Tibial artery (tissue), 4 donors: ENCODE measurements around the gene MEG3.

Experiments used
- DNase-seq, 2 donors: peaks; one replicate each; pipeline ENCODE4 v3.0.0-alpha.2; 2019
- H3K27ac ChIP-seq, 2 donors: fragments of 200-600 bp; sonication (generic) in 1 of 2; 1 replicate in 1 of 2; 2 replicates in 1 of 2; pipeline ENCODE4 v1.5.1; 2018 to 2019; ENCODE audit warnings: mild to moderate bottlenecking in 1 of 2
- H3K27me3 ChIP-seq, 2 donors: fragments of 200-600 bp; sonication (generic) in 1 of 2; one replicate each; pipeline versions ENCODE4 v1.5.1 to v1.6.0; 2016 to 2019
- H3K36me3 ChIP-seq, 3 donors: fragments of 200-600 bp; sonication (generic) in 2 of 3; one replicate each; pipeline ENCODE4 v1.5.1; 2016 to 2019; ENCODE audit warnings: mild to moderate bottlenecking in 2 of 3
- H3K4me1 ChIP-seq, 4 donors: fragments of 200-600 bp; sonication (generic) in 2 of 4; 1 replicate in 3 of 4; 2 replicates in 1 of 4; pipeline ENCODE4 v1.5.1; 2016 to 2019
- H3K4me3 ChIP-seq, 2 donors: fragments of 200-600 bp; sonication (generic) in 1 of 2; 1 replicate in 1 of 2; 2 replicates in 1 of 2; pipeline ENCODE4 v1.5.1; 2018 to 2019; ENCODE audit warnings: mild to moderate bottlenecking in 2 of 2
- H3K9me3 ChIP-seq, 3 donors: fragments of 200-600 bp; sonication (generic) in 1 of 3; one replicate each; pipeline ENCODE4 v1.5.1; 2016 to 2019
- CTCF ChIP-seq, 2 experiments: fragments of 200-600 bp in 1 of 2; fragments of 450-650 bp in 1 of 2; IDR thresholded peaks; one replicate each; pipeline ENCODE4 v1.5.1; 2017 to 2019; ENCODE audit warnings: antibody characterized with exemption in 2 of 2, mild to moderate bottlenecking in 1 of 2, moderate library complexity in 1 of 2
- intact Hi-C: fragments of 100-400 bp; cut with DNase I; formaldehyde crosslinking; loops from one replicate; pipeline ENCODE4 v1.15.0; 2023; ENCODE audit warnings: low total_unique reads

MEG3 gene

DNA sequence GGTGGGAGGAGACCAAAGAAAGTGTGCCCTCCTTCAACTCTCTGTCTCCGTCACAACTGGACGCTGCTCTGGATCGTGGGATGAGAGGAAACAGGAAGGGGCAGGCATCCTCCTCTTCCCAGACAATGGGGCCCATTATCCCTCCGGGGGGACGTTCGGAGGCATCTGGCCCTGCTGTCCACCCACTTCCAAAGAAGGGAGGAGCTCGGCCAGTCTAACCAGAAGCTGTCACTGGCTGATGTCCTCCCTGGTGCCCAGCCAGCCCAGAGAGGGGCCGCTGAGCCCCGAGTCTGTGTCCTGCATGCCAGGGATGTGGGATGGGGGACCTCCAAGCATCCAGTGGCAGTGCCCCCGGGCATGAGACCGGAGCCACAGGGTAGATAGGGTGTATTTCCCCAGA lies 39.8 kb upstream of the MEG3 start:
- Histone ChIP-seq H3K27me3 (peaks cover 0 to 32% of the 10 kb centered on the region in 2 donors), H3K4me3 (no peak overlapping the region), H3K4me1 (no peaks in the 10 kb centered on the region), H3K36me3 (no peaks in the 10 kb centered on the region), H3K27ac (no peak overlapping the region), H3K9me3 (no peaks in the 10 kb centered on the region)
- TF ChIP-seq CTCF (IDR thresholded peaks at IDR 0.05): no peak
- intact Hi-C loops: no loop called here
- no peak for DNase-seq

DNA sequence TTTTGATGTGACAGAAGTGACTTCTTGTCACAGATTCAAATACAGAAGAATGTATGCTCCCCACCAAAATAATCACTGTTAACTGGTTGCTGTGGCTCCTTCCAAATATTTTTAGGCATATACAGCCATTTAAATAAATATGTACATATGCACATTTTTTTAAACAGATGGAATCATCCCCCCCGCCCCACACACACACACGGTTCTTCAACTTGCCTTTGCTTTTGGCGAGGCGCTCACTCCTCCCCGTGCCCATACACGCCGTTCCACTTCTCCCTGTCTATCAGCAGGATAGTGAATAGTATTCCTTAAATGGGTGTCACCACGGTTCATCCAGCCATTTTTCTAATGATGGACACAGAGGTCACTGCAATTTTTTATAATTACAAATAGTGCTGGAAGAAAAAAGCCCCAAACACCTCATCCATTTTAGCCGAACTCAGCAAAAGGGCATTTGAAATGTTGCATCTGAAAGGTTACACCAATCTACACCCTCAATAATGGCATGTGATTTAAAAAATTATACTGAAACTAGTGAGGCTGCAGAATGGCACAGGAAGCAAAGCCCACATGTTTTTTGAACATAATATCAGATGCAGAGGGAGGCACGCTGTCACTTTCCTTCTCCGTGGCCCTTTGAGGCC lies 39.2 kb upstream of the MEG3 start:
- peaks cover 0 to 38% of the 10 kb centered on the region in 2 donors for H3K27me3 ChIP-seq
- intact Hi-C loops: no loop called here
- H3K27ac ChIP-seq: no peak overlapping the region
- no peak for TF ChIP-seq CTCF (IDR thresholded peaks at IDR 0.05)
- no peak for DNase-seq
- H3K36me3 ChIP-seq: no peaks in the 10 kb centered on the region
- H3K4me1 ChIP-seq: no peaks in the 10 kb centered on the region
- H3K9me3 ChIP-seq: no peaks in the 10 kb centered on the region
- no peak overlapping the region for H3K4me3 ChIP-seq

- no peak overlapping the region for H3K4me3 ChIP-seq
- no peaks in the 10 kb centered on the region for H3K36me3 ChIP-seq
- H3K27me3 ChIP-seq: peaks cover 0 to 47% of the 10 kb centered on the region in 2 donors
- H3K4me1 ChIP-seq: no peaks in the 10 kb centered on the region
- no peak for TF ChIP-seq CTCF (IDR thresholded peaks at IDR 0.05)
- no peak overlapping the region for H3K27ac ChIP-seq
- H3K9me3 ChIP-seq: no peaks in the 10 kb centered on the region
- no peak for DNase-seq
- intact Hi-C loops: no loop called here
Measured at GRCh38 chr14:100787659-100788058, 38.3 kb upstream of the MEG3 start.

DNA sequence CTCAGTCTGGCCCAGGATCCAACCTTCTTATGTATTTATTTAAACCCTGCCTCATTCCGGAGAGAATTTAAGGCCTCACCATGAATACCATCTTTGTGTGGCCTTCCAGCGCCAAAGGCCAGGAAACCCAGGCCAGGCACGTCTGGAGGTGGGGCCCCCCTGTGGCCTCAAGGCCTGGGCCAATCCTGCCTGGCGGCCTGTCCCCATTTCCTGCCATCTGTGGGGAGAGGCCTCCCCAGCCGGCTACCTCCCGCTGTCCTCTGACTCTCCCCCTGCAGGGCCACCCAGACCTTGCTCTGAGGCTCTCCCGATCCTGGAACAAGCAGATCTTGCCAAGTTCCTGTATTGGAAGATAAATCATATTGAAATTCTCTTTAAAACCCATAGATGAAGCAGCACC lies 37.4 kb upstream of the MEG3 start:
- DNase-seq: no peak
- Histone ChIP-seq H3K4me3 (no peak overlapping the region), H3K4me1 (no peaks in the 10 kb centered on the region), H3K27ac (no peak overlapping the region), H3K9me3 (no peaks in the 10 kb centered on the region), H3K27me3 (peaks cover 0 to 51% of the 10 kb centered on the region in 2 donors), H3K36me3 (no peaks in the 10 kb centered on the region)
- intact Hi-C loops: no loop called here
- TF ChIP-seq CTCF (IDR thresholded peaks at IDR 0.05): no peak

GRCh38 chr14:100788942-100789341 lies 37.0 kb upstream of the MEG3 start:
- peaks cover 0 to 51% of the 10 kb centered on the region in 2 donors for H3K27me3 ChIP-seq
- intact Hi-C loops: no loop called here
- TF ChIP-seq CTCF (IDR thresholded peaks at IDR 0.05): no peak
- H3K4me3 ChIP-seq: no peak overlapping the region
- H3K9me3 ChIP-seq: no peaks in the 10 kb centered on the region
- H3K36me3 ChIP-seq: no peaks in the 10 kb centered on the region
- no peak overlapping the region for H3K27ac ChIP-seq
- no peak for DNase-seq
- H3K4me1 ChIP-seq: no peaks in the 10 kb centered on the region
